Measurements from ENCODE around the gene KCND3.

DNA sequence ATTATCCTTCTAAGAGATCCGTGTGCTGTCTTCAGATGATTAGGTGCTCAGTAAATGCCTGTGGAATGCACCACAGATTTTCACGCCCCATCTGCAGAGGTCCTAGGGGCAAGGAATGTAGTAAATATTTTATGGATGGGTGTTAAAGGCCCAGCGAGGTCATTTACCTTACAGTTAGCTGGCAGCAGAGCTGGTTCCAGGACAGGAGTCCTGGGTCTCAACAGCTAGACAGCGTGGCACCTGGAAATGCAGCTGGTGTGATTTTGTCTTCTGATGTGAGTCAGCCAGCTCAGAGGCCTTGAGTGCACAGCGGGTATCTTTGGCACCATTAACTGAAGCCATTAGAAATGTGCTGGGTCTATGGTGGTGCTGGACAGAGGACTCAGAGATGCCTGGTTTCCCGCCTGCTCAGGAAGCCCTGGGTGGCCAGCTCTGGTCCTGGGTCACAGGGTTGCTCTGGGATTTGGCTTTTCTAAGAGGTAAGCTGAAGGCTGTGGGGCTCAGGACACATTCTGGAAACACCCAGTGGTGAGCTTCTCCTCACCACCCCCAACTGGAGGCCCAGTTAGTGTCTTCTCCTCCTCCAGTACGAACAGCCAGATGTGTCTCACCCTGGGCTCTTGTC is 168.2 kb downstream of the KCND3 start:
- TF ChIP-seq POLR2A (IDR thresholded peaks at IDR 0.05; ENCODE audit: extremely low read depth, insufficient read length) (no peak), CTCF (IDR thresholded peaks at IDR 0.05; ENCODE audit: low read depth, low read length) (no peak), MYC (IDR thresholded peaks at IDR 0.05; ENCODE audit: low read depth, low read length) (no peak)
- TF ChIP-seq, protein P1, sequence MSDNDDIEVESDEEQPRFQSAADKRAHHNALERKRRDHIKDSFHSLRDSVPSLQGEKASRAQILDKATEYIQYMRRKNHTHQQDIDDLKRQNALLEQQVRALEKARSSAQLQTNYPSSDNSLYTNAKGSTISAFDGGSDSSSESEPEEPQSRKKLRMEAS (IDR thresholded peaks at IDR 0.05; ENCODE audit: low read depth, low read length) = no peak

Measured in NB4 (cell line).